Activated T-helper 2 cell treated with anti-CD3 and anti-CD28 coated beads, Interferon-gamma antibody, Interleukin-2, Interleukin-4, amounts not matched to agents 10 μg/mL and 5 μg/mL and 100 μg/mL, durations not matched to agents 14 hours and 24 hours and 36 hours (primary cell): ENCODE data around the gene RETREG1. TPM values are rescaled to one million over a fixed set of nuclear protein-coding genes. Genes with fewer than 3 reads are reported as not detected.
"Not testable (repeated sequence)": the region's sequence is repeated elsewhere in the genome, so short reads cannot be mapped to it uniquely, and the experiment has no call there.

Experiments
- DNase-seq: peaks from one replicate; pipeline ENCODE4 v3.0.0; 2021; ENCODE audit warnings: low spot score
- H3K27ac Mint-ChIP-seq: one replicate; pipeline ENCODE4 v1.8.0; 2021; ENCODE audit warnings: mixed read lengths
- H3K27me3 Mint-ChIP-seq: one replicate; pipeline ENCODE4 v1.8.0; 2021; ENCODE audit warnings: low read depth, mixed read lengths
- H3K36me3 Mint-ChIP-seq: one replicate; pipeline ENCODE4 v1.8.0; 2021; ENCODE audit warnings: low read depth, mixed read lengths
- H3K4me1 Mint-ChIP-seq: one replicate; pipeline ENCODE4 v1.8.0; 2021; ENCODE audit warnings: low read depth, mixed read lengths
- H3K4me3 Mint-ChIP-seq: one replicate; pipeline ENCODE4 v1.8.0; 2021; ENCODE audit warnings: low read depth, mild to moderate bottlenecking, moderate library complexity, mixed read lengths
- H3K9me3 Mint-ChIP-seq: one replicate; pipeline ENCODE4 v1.8.0; 2021; ENCODE audit warnings: mixed read lengths
- intact Hi-C: fragments of 100-400 bp; cut with micrococcal nuclease; formaldehyde crosslinking; loops from one replicate; pipeline ENCODE4 v1.15.1; 2023
- total RNA-seq: library from RNA; stranded (reverse); gene quantifications from 2 replicates; pipeline ENCODE4 v1.2.3, GENCODE V29; 2022

Gene RETREG1
- total RNA-seq, 1 donor from 2014 or later: 28.0 TPM

GRCh38 chr5:16642867-16643266, 26.1 kb upstream of the RETREG1 start:
- no peak overlapping the region for H3K4me3 Mint-ChIP-seq
- H3K9me3 Mint-ChIP-seq: peaks cover 10% of the 10 kb centered on the region
- DNase-seq: no peak
- intact Hi-C loops: no loop called here
- no peaks in the 10 kb centered on the region for H3K36me3 Mint-ChIP-seq
- no peak overlapping the region for H3K27ac Mint-ChIP-seq
- H3K27me3 Mint-ChIP-seq: peaks cover 1% of the 10 kb centered on the region
- H3K4me1 Mint-ChIP-seq: peaks cover 8% of the 10 kb centered on the region

DNA sequence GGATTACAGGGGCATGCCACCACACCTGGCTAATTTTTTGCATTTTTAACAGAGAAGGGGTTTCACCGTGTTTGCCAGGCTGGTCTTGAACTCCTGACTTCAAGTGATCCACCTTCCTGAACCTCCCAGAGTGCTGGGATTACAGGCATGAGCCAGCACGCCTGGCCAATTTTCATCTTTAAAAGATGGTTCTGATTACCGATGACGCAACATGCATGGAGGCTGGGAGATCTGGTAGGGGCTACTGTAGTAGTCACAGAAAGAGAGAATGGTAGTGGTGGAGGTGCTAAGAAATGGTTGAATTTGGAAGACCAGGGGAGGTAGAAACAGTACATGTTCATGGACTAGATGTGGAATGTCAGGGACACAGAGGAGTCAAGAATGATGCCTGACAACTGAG, 22.4 kb upstream of the RETREG1 start:
- H3K9me3 Mint-ChIP-seq: no peaks in the 10 kb centered on the region
- no peak overlapping the region for H3K27ac Mint-ChIP-seq

GRCh38 chr5:16628376-16628775, 11.6 kb upstream of the RETREG1 start:
- intact Hi-C loops: loop anchor here (5.0 kb wide), 1 partner anchor 34 kb away; no protein-coding TSS in a partner anchor
- Mint-ChIP-seq H3K9me3 (peaks cover 10% of the 10 kb centered on the region), H3K4me1 (peaks cover 47% of the 10 kb centered on the region)

More for the DNA sequence above, 22.4 kb upstream of the RETREG1 start:
- intact Hi-C loops: no loop called here
- H3K4me1 Mint-ChIP-seq: peaks cover 2% of the 10 kb centered on the region
- H3K36me3 Mint-ChIP-seq: no peaks in the 10 kb centered on the region
- H3K4me3 Mint-ChIP-seq: no peak overlapping the region
- H3K27me3 Mint-ChIP-seq: no peaks in the 10 kb centered on the region
- no peak for DNase-seq

GRCh38 chr5:16626696-16627264, 10.0 kb upstream of the RETREG1 start:
- Mint-ChIP-seq H3K9me3 (peaks cover 7% of the 10 kb centered on the region), H3K36me3 (peaks cover 5% of the 10 kb centered on the region), H3K27me3 (no peaks in the 10 kb centered on the region), H3K27ac (peak overlapping the region; percentile 78), H3K4me1 (peaks cover 45% of the 10 kb centered on the region), H3K4me3 (peak overlapping the region; percentile 5)
- intact Hi-C loops: loop anchor here (1.0 to 5.0 kb wide), 4 partner anchors 9 to 170 kb away; no protein-coding TSS in a partner anchor
- peak; percentile 39 for DNase-seq

More at GRCh38 chr5:16628376-16628775, 11.6 kb upstream of the RETREG1 start:
- Mint-ChIP-seq H3K4me3 (no peak overlapping the region), H3K36me3 (peaks cover 5% of the 10 kb centered on the region), H3K27me3 (no peaks in the 10 kb centered on the region), H3K27ac (no peak overlapping the region)
- no peak for DNase-seq

- Mint-ChIP-seq H3K27ac (no peak overlapping the region), H3K4me3 (no peak overlapping the region), H3K36me3 (no peaks in the 10 kb centered on the region), H3K9me3 (no peaks in the 10 kb centered on the region), H3K4me1 (peaks cover 42% of the 10 kb centered on the region), H3K27me3 (no peaks in the 10 kb centered on the region)
- intact Hi-C loops: loop anchor here (5.0 kb wide), 1 partner anchor 37 kb away; no protein-coding TSS in a partner anchor
- no peak for DNase-seq
Measured at GRCh38 chr5:16625096-16625495, 8.3 kb upstream of the RETREG1 start.

DNA sequence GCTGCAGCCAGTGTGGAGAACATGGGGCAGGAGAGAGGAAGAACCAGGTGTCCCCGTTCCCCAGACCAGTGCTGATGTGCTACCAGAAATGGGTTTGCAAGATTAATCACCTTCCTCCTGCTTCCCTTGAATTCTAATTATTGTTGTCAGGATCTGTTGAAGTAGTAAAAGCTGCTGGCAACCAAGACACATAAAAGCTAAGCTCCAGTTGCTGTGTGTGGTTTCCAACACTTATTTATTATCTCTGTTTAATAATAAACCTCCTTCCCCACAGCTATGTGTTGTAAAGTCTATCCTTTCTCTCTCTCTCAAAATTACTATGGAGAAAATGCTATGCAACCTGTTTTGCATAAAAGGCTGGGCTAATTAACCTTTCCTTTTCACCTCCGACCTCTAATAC, 2.3 kb upstream of the RETREG1 start:
- H3K27ac Mint-ChIP-seq: no peak overlapping the region
- no peaks in the 10 kb centered on the region for H3K9me3 Mint-ChIP-seq
- no peaks in the 10 kb centered on the region for H3K27me3 Mint-ChIP-seq
- H3K4me1 Mint-ChIP-seq: peaks cover 17% of the 10 kb centered on the region
- DNase-seq: no peak
- H3K4me3 Mint-ChIP-seq: no peak overlapping the region
- H3K36me3 Mint-ChIP-seq: peaks cover 11% of the 10 kb centered on the region
- intact Hi-C loops: no loop called here

- peaks cover 24% of the 10 kb centered on the region for H3K4me1 Mint-ChIP-seq
- H3K9me3 Mint-ChIP-seq: no peaks in the 10 kb centered on the region
- H3K27me3 Mint-ChIP-seq: no peaks in the 10 kb centered on the region
- H3K36me3 Mint-ChIP-seq: peaks cover 17% of the 10 kb centered on the region
- no peak overlapping the region for H3K27ac Mint-ChIP-seq
- H3K4me3 Mint-ChIP-seq: no peak overlapping the region
- intact Hi-C loops: no loop called here
- DNase-seq: no peak
Measured at GRCh38 chr5:16618138-16618897, 1.5 kb upstream of the RETREG1 start.

- DNase-seq: peak; percentile 37
- Mint-ChIP-seq H3K36me3 (peaks cover 21% of the 10 kb centered on the region), H3K27ac (no peak overlapping the region), H3K9me3 (no peaks in the 10 kb centered on the region), H3K4me1 (peaks cover 31% of the 10 kb centered on the region), H3K27me3 (no peaks in the 10 kb centered on the region), H3K4me3 (no peak overlapping the region)
- intact Hi-C loops: loop anchor here (1.0 kb wide), 1 partner anchor 9 kb away; no protein-coding TSS in a partner anchor
Measured at GRCh38 chr5:16617274-16617968, 624 bp upstream of the RETREG1 start.

- Mint-ChIP-seq H3K9me3 (peaks cover 5% of the 10 kb centered on the region), H3K4me1 (peaks cover 42% of the 10 kb centered on the region), H3K36me3 (peaks cover 34% of the 10 kb centered on the region), H3K27ac (peak overlapping the region; percentile 94), H3K27me3 (no peaks in the 10 kb centered on the region), H3K4me3 (peak overlapping the region; percentile 94)
- no peak for DNase-seq
- intact Hi-C loops: no loop called here
Measured at GRCh38 chr5:16615741-16616535, 859 bp downstream of the RETREG1 start.

DNA sequence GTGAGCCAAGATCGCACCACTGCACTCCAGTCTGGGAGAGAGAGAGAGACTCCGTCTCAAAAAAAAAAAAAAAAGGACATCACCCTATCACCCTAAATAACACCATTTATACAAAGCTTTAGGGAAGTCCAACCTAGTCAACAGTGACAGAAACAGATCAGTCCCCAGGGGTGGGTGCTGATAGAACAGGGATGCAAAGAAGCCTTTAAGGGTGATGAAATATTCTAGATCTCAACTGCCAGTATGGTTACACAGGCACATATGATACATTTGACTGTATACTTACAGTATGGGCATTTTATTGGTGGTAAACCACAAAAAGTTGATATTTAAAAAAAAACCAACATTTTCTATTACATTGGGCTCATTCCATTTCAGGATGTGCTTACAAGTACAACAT, 4.8 kb downstream of the RETREG1 start:
- Mint-ChIP-seq H3K4me3 (no peak overlapping the region), H3K36me3 (peaks cover 53% of the 10 kb centered on the region), H3K9me3 (peaks cover 5% of the 10 kb centered on the region), H3K27ac (peak overlapping the region; percentile 7), H3K4me1 (peaks cover 45% of the 10 kb centered on the region), H3K27me3 (no peaks in the 10 kb centered on the region)
- no peak for DNase-seq
- intact Hi-C loops: loop anchor here (2.0 kb wide), 1 partner anchor 15 kb away; no protein-coding TSS in a partner anchor

GRCh38 chr5:16610896-16611295, 5.9 kb downstream of the RETREG1 start:
- peaks cover 46% of the 10 kb centered on the region for H3K4me1 Mint-ChIP-seq
- H3K27ac Mint-ChIP-seq, H3K4me3 Mint-ChIP-seq, H3K9me3 Mint-ChIP-seq, H3K27me3 Mint-ChIP-seq, intact Hi-C loops, DNase-seq: not testable (repeated sequence)
- H3K36me3 Mint-ChIP-seq: peaks cover 61% of the 10 kb centered on the region

DNA sequence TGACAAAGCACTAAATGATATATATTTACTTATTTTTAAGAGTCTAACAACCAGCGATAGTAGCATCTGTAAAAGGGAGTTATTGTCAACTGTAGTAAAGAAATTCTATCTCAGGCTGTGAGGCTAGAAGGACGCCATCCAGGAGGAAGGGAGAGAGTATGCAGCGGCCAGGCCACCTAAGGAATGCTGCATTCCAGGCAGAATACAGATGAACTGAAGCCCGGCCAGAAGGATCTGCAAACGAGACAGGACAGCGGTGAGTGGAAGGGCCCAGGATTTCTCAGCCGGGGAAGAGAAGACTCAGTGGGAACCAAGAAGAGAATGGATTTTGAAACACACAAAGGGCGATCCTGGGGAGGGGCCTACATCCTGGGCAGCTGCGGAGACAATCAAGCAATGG, 7.4 kb downstream of the RETREG1 start:
- peaks cover 62% of the 10 kb centered on the region for H3K36me3 Mint-ChIP-seq
- intact Hi-C loops: no loop called here
- peaks cover 45% of the 10 kb centered on the region for H3K4me1 Mint-ChIP-seq
- H3K27ac Mint-ChIP-seq: no peak overlapping the region
- no peak overlapping the region for H3K4me3 Mint-ChIP-seq
- H3K9me3 Mint-ChIP-seq: peaks cover 5% of the 10 kb centered on the region
- H3K27me3 Mint-ChIP-seq: no peaks in the 10 kb centered on the region
- no peak for DNase-seq
